ENCODE measurements around the gene CAMSAP3.

DNA sequence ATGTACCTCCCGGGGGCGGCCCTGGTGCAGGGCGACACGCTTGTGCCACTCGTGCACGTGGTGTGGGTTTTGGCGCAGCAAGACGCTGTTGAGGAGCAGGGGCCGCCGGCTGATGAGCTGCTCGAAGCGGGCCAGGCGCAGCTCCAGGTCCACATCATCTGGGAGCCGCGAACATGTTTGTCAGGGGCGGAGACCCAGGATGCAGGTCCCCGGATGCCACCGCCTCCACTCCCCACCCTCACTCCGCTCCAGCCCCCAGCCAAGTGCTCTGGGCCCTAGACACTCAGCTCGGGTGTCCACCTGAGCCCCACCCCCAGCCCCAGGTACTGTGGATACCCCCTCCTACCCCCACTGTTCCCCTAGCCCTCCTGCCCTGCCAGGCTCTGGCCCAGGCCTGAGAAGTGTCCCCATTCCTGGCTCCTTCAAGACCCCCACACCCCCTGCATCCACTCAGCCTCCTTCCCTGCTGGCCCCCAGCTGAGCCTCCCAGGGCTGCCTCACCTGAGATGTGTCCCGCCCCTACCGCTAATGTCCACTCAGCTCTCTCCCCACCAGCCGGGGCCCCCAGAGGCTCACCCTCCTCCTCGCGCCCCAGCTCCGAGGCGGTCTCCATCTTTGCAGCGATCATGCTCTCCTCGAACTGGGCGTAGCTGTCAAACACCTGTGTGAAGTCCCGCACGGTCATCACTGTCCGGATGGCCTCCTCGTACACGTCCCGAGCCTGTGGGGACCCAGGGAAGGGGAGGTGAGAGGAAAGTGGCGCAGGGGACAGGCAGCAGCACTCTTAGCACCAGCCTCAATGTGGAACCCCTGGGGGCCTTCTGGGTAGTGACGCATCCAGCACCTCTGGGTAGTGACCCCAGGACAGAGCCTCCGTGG lies 28.3 kb downstream of the CAMSAP3 start:
- TF ChIP-seq CTCF (IDR thresholded peaks at IDR 0.05), result no peak
- no peak for TF ChIP-seq POLR2A (IDR thresholded peaks at IDR 0.05)

Measured in body of pancreas (tissue), 4 donors.